GM12878 (cell line): ENCODE results near the gene CLEC5A. TPM values are rescaled to one million over a fixed set of nuclear protein-coding genes. Genes with fewer than 3 reads are reported as not detected.

Experiments
- ATAC-seq: fragments of 200-7000 bp; cut with Tn5 transposase; 3 replicates; pipeline ENCODE4 v1.9.1; 2020; ENCODE audit warnings: mild to moderate bottlenecking, moderate library complexity
- BruUV-seq: library from RNA; stranded (reverse); fragments of 400-500 nt; replicated peaks from 2 replicates; lab custom pipeline; 2021; lab: Mats Ljungman, UMichigan
- CTCF ChIA-PET: fragments of 300-600 bp; sonication (Branson Sonifier 250); formaldehyde crosslinking; extraction: SDS; loops from one replicate; lab custom pipeline; 2021; ENCODE audit warnings: inconsistent platforms; lab: Yijun Ruan, JAX
- POLR2A ChIA-PET: fragments of 350-600 bp; formaldehyde crosslinking; extraction: SDS; loops from one replicate; lab custom pipeline; 2021; ENCODE audit warnings: inconsistent platforms; lab: Charles Lee
- RAD21 ChIA-PET: fragments of 300-600 bp; sonication (Branson Sonifier 250); formaldehyde crosslinking; loops from one replicate; lab custom pipeline; 2023; ENCODE audit warnings: antibody characterized with exemption; ENCODE audit not compliant: unreplicated experiment; lab: Charles Lee
- SMC1A ChIA-PET: fragments of 300-600 bp; sonication (Branson Sonifier 250); formaldehyde crosslinking; loops from one replicate; lab custom pipeline; 2023; ENCODE audit not compliant: unreplicated experiment, uncharacterized antibody; lab: Charles Lee
- DNase-seq: peaks from one replicate; pipeline ENCODE4 v3.0.0-alpha.2; 2011; ENCODE audit warnings: low read depth, low spot score
- FAIRE-seq: peaks from 3 replicates; lab custom pipeline; 2011; peaks lifted over from hg19 to GRCh38; lab: Jason Lieb, UNC
- H2AFZ ChIP-seq: 2 replicates; pipeline ENCODE4 v1.6.0; 2011; ENCODE audit warnings: low read depth, low read length, control low read depth; ENCODE audit not compliant: control insufficient read depth
- H3K27ac ChIP-seq: 2 replicates; pipeline ENCODE4 v1.5.1; 2011; ENCODE audit warnings: control low read depth; ENCODE audit not compliant: control insufficient read depth, insufficient read depth
- H3K27me3 ChIP-seq, 2 experiments: replicated peaks in 1 of 2; 2 replicates each; pipeline versions ENCODE4 v1.6.0 to v1.6.1; 2011; ENCODE audit warnings: low read length in 1 of 2; ENCODE audit not compliant: control insufficient read depth in 2 of 2, insufficient read depth in 2 of 2
- H3K36me3 ChIP-seq, 2 experiments: 2 replicates each; pipeline ENCODE4 v1.5.1; 2011; ENCODE audit warnings: low read length in 1 of 2; ENCODE audit not compliant: control insufficient read depth in 2 of 2, insufficient read depth in 2 of 2
- H3K4me1 ChIP-seq: 2 replicates; pipeline ENCODE4 v1.6.1; 2011; ENCODE audit warnings: mild to moderate bottlenecking, low read length, moderate library complexity, mixed read lengths; ENCODE audit not compliant: control insufficient read depth, insufficient read depth
- H3K4me2 ChIP-seq: 2 replicates; pipeline ENCODE4 v1.6.0; 2011; ENCODE audit warnings: control low read depth; ENCODE audit not compliant: control insufficient read depth, insufficient read depth
- H3K4me3 ChIP-seq: fragments of 200-600 bp; sonication (generic); 2 replicates; pipeline ENCODE4 v1.5.1; 2016
- H3K79me2 ChIP-seq: 2 replicates; pipeline ENCODE4 v1.6.0; 2011; ENCODE audit warnings: low read length; ENCODE audit not compliant: control insufficient read depth, insufficient read depth
- H3K9ac ChIP-seq: 2 replicates; pipeline ENCODE4 v1.8.0; 2011; ENCODE audit warnings: low read length, control low read depth, mixed read lengths; ENCODE audit not compliant: control insufficient read depth, insufficient read depth
- H3K9me3 ChIP-seq: replicated peaks from 3 replicates; pipeline ENCODE4 v1.5.1; 2011; ENCODE audit warnings: mild to moderate bottlenecking, low read length; ENCODE audit not compliant: control insufficient read depth, insufficient read depth
- H4K20me1 ChIP-seq: 2 replicates; pipeline ENCODE4 v1.6.0; 2011; ENCODE audit not compliant: control insufficient read depth, insufficient read depth
- BCLAF1 ChIP-seq: fragments of 450-650 bp; IDR thresholded peaks from 2 replicates; pipeline ENCODE4 v1.6.1; 2017; ENCODE audit warnings: antibody characterized with exemption, mild to moderate bottlenecking, moderate library complexity
- CEBPB ChIP-seq, 2 experiments: fragments of 150-350 bp in 1 of 2; IDR thresholded peaks; 2 replicates each; pipeline ENCODE4 v1.6.1; 2012 to 2014; ENCODE audit warnings: low read depth in 2 of 2, low read length in 2 of 2, borderline replicate concordance in 1 of 2, inconsistent platforms in 1 of 2
- CREM ChIP-seq: IDR thresholded peaks from 2 replicates; pipeline ENCODE4 v1.6.1; 2014; ENCODE audit warnings: antibody characterized with exemption, low read depth
- EP300 ChIP-seq, 2 experiments: fragments of 150-350 bp in 1 of 2; IDR thresholded peaks; 2 replicates each; pipeline ENCODE4 v1.6.1; 2011 to 2012; ENCODE audit warnings: low read depth in 2 of 2, low read length in 2 of 2, borderline replicate concordance in 1 of 2, improper control_type of control experiment in 1 of 2, inconsistent platforms in 1 of 2; ENCODE audit not compliant: control insufficient read depth in 1 of 2
- FOXK2 ChIP-seq: fragments of 450-650 bp; IDR thresholded peaks from 2 replicates; pipeline ENCODE4 v1.6.1; 2017; ENCODE audit warnings: mild to moderate bottlenecking, moderate library complexity
- MEF2A ChIP-seq: IDR thresholded peaks from 2 replicates; pipeline ENCODE4 v1.6.1; 2011; ENCODE audit warnings: low read depth, mild to moderate bottlenecking, low read length, moderate library complexity; ENCODE audit not compliant: insufficient read depth
- MYC ChIP-seq: IDR thresholded peaks from 2 replicates; pipeline ENCODE4 v1.6.1; 2011; ENCODE audit warnings: mild to moderate bottlenecking, low read length, moderate library complexity, inconsistent platforms; ENCODE audit not compliant: insufficient read depth, insufficient replicate concordance, insufficient read length, severe bottlenecking
- NFYA ChIP-seq: IDR thresholded peaks from 2 replicates; pipeline ENCODE4 v1.6.1; 2011; ENCODE audit warnings: low read depth, mild to moderate bottlenecking, low read length, improper control_type of control experiment, borderline replicate concordance
- RFX5 ChIP-seq: IDR thresholded peaks from 2 replicates; pipeline ENCODE4 v1.6.1; 2011; ENCODE audit warnings: low read depth, low read length, improper control_type of control experiment
- SIN3A ChIP-seq: IDR thresholded peaks from 2 replicates; pipeline ENCODE4 v1.6.1; 2012; ENCODE audit warnings: low read depth, low read length, improper control_type of control experiment
- SP1 ChIP-seq: IDR thresholded peaks from one replicate; pipeline ENCODE4 v1.6.1; 2011; ENCODE audit warnings: low read depth, low read length
- SRF ChIP-seq, 2 experiments: IDR thresholded peaks; 2 replicates each; pipeline ENCODE4 v1.6.1; 2011; ENCODE audit warnings: low read depth in 2 of 2, low read length in 2 of 2, mild to moderate bottlenecking in 1 of 2, moderate library complexity in 1 of 2
- TCF7 ChIP-seq: IDR thresholded peaks from 2 replicates; pipeline ENCODE4 v1.6.1; 2014; ENCODE audit warnings: antibody characterized with exemption, borderline replicate concordance
- USF2 ChIP-seq: IDR thresholded peaks from 2 replicates; pipeline ENCODE4 v1.6.1; 2011; ENCODE audit warnings: low read depth, low read length, improper control_type of control experiment, borderline replicate concordance
- ZNF687 ChIP-seq: fragments of 450-650 bp; IDR thresholded peaks from 2 replicates; pipeline ENCODE4 v1.6.1; 2017; ENCODE audit warnings: mild to moderate bottlenecking, moderate library complexity
- WGBS: methylation state at CpG from one replicate; pipeline ENCODE4 v1.1.6; 2016; ENCODE audit warnings: low lambda C conversion rate; ENCODE audit not compliant: insufficient replicate concordance, insufficient coverage; ENCODE audit errors: missing lambda C conversion rate; 5-methylcytosine and 5-hydroxymethylcytosine counted together
- in situ Hi-C: fragments of 300-500 bp; cut with MboI; formaldehyde crosslinking; loops from 9 replicates; pipeline ENCODE4 v1.14.3; 2018; ENCODE audit warnings: mixed read lengths
- intact Hi-C: fragments of 100-400 bp; cut with micrococcal nuclease; formaldehyde crosslinking; loops from one replicate; pipeline ENCODE4 v1.14.2; 2022; ENCODE audit not compliant: unreplicated experiment
- polyA plus RNA-seq, 11 experiments: library from polyadenylated mRNA; depleted of rRNA in 4 of 11; unstranded in 6 of 11; stranded (reverse) in 5 of 11; fragments of >200 nt; fragmentation: Nextera tagmentation in 4 of 11; fragmentation: Illumina TruSeq in 1 of 11; extraction: Ambion mirVana in 4 of 11; extraction: Trizol in 1 of 11; gene quantifications; 1 replicate in 1 of 11; 2 replicates in 10 of 11; pipeline versions ENCODE4 v1.2.1 to v1.2.3, GENCODE V29; 2011 to 2016; ENCODE audit warnings: inconsistent platforms in 2 of 11, missing spikeins in 2 of 11, low read depth in 1 of 11
- total RNA-seq, 4 experiments: library from RNA; depleted of rRNA in 3 of 4; stranded (reverse); fragments of >200 nt in 3 of 4; fragmentation: Illumina TruSeq in 1 of 4; extraction: Trizol in 1 of 4; gene quantifications; 2 replicates each; pipeline versions ENCODE4 v1.2.1 to v1.2.3, GENCODE V29; 2013 to 2021

Gene CLEC5A
- total and polyA plus RNA-seq, 10 of the 15 experiments (the other 5 are each of a cell fraction or from before 2014, with no cell fraction given), result not detected

- H3K9me3 ChIP-seq, result no peaks in the 10 kb centered on the region
- H3K36me3 ChIP-seq, result no peaks in the 10 kb centered on the region
- FAIRE-seq (no peak), DNase-seq (no peak), ATAC-seq (no peak)
- 40% methylated on average over 1 of the region's 1 CpG for WGBS
- ChIA-PET SMC1A (no interaction called here), RAD21 (no interaction called here), POLR2A (no interaction called here), CTCF (interaction anchor here (0.6 kb wide), 1 partner anchor 307 kb away, joined by 3 read pairs; no protein-coding TSS in a partner anchor)
- H2AFZ ChIP-seq, result no peak overlapping the region
- no peaks in the 10 kb centered on the region for H3K27me3 ChIP-seq
- H3K9ac ChIP-seq, result no peak overlapping the region
- no TSS peak for BruUV-seq
- H3K4me2 ChIP-seq, result no peak overlapping the region
- intact Hi-C loops (no loop called here), in situ Hi-C loops (no loop called here)
- H3K4me3 ChIP-seq, result no peak overlapping the region
- H3K79me2 ChIP-seq, result no peaks in the 10 kb centered on the region
- H3K27ac ChIP-seq, result no peak overlapping the region
- H4K20me1 ChIP-seq, result no peaks in the 10 kb centered on the region
- no peaks in the 10 kb centered on the region for H3K4me1 ChIP-seq
- TF ChIP-seq ZNF687 (no peak), RFX5 (no peak), CEBPB (IDR thresholded peaks at IDR 0.05; ENCODE audit: borderline replicate concordance in 1 of 2, low read depth in 2 of 2, low read length in 2 of 2) (no peak), NFYA (no peak), EP300 (IDR thresholded peaks at IDR 0.05; ENCODE audit: borderline replicate concordance in 1 of 2, control insufficient read depth in 1 of 2, low read depth in 2 of 2, low read length in 2 of 2) (no peak), SRF (IDR thresholded peaks at IDR 0.05; ENCODE audit: low read depth in 2 of 2, low read length in 2 of 2) (no peak), MEF2A (no peak), SP1 (no peak), USF2 (no peak), MYC (no peak), SIN3A (no peak), FOXK2 (no peak), BCLAF1 (no peak), CREM (no peak), TCF7 (no peak)
These were observed 57.5 kb downstream of the CLEC5A start for GRCh38 chr7:141889321-141889720.
